Keratinocyte (primary cell): ENCODE measurements around the gene TAF10. TPM values are rescaled to one million over a fixed set of nuclear protein-coding genes. Genes with fewer than 3 reads are reported as not detected.

Experiments
- DNase-seq: peaks from one replicate; pipeline ENCODE4 v3.0.0-alpha.2; 2011; ENCODE audit warnings: low read depth, missing footprints, low spot score
- FAIRE-seq: peaks from 2 replicates; lab custom pipeline; 2011; peaks lifted over from hg19 to GRCh38; lab: Jason Lieb, UNC
- H2AFZ ChIP-seq: 2 replicates; pipeline ENCODE4 v1.6.0; 2012; ENCODE audit warnings: low read length, control low read depth, inconsistent platforms; ENCODE audit not compliant: control insufficient read depth
- H3K27ac ChIP-seq: 2 replicates; pipeline ENCODE4 v1.5.1; 2011; ENCODE audit warnings: low read length; ENCODE audit not compliant: control insufficient read depth, insufficient read depth
- H3K27me3 ChIP-seq: 3 replicates; pipeline ENCODE4 v1.6.0; 2011; ENCODE audit warnings: low read length; ENCODE audit not compliant: control insufficient read depth, insufficient read depth; ENCODE audit errors: extremely low read depth
- H3K36me3 ChIP-seq, 2 experiments: 2 replicates in 1 of 2; 3 replicates in 1 of 2; pipeline ENCODE4 v1.5.1; 2011; ENCODE audit warnings: low read length in 2 of 2, mild to moderate bottlenecking in 1 of 2; ENCODE audit not compliant: control insufficient read depth in 2 of 2, insufficient read depth in 2 of 2; ENCODE audit errors: extremely low read depth in 1 of 2
- H3K4me1 ChIP-seq: 3 replicates; pipeline ENCODE4 v1.5.1; 2011; ENCODE audit warnings: low read length; ENCODE audit not compliant: control insufficient read depth, insufficient read depth; ENCODE audit errors: extremely low read depth
- H3K4me2 ChIP-seq: 3 replicates; pipeline ENCODE4 v1.6.0; 2011; ENCODE audit warnings: low read depth, low read length; ENCODE audit not compliant: control insufficient read depth, insufficient read depth; ENCODE audit errors: extremely low read depth
- H3K4me3 ChIP-seq, 3 experiments: fragments of 200-600 bp in 1 of 3; sonication (generic) in 1 of 3; 2 replicates in 2 of 3; 3 replicates in 1 of 3; pipeline ENCODE4 v1.5.1; 2011 to 2016; ENCODE audit warnings: low read length in 3 of 3, mild to moderate bottlenecking in 3 of 3, control low read depth in 2 of 3, inconsistent platforms in 1 of 3, low read depth in 1 of 3, mixed read lengths in 1 of 3, mixed run types in 1 of 3, moderate library complexity in 1 of 3; ENCODE audit not compliant: control insufficient read depth in 2 of 3, insufficient read depth in 2 of 3; ENCODE audit errors: extremely low read depth in 1 of 3
- H3K79me2 ChIP-seq: 2 replicates; pipeline ENCODE4 v1.6.0; 2012; ENCODE audit warnings: low read length; ENCODE audit not compliant: control insufficient read depth, insufficient read depth
- H3K9ac ChIP-seq: 3 replicates; pipeline ENCODE4 v1.6.0; 2011; ENCODE audit warnings: low read length; ENCODE audit not compliant: control insufficient read depth, insufficient read depth; ENCODE audit errors: extremely low read depth
- H3K9me1 ChIP-seq: 3 replicates; pipeline ENCODE4 v1.6.0; 2011; ENCODE audit warnings: low read length; ENCODE audit not compliant: control insufficient read depth, insufficient read depth; ENCODE audit errors: extremely low read depth
- H3K9me3 ChIP-seq: 2 replicates; pipeline ENCODE4 v1.5.1; 2012; ENCODE audit warnings: low read depth, low read length; ENCODE audit not compliant: control insufficient read depth
- H4K20me1 ChIP-seq: 3 replicates; pipeline ENCODE4 v1.6.0; 2011; ENCODE audit warnings: low read length; ENCODE audit not compliant: control insufficient read depth, insufficient read depth; ENCODE audit errors: extremely low read depth
- CTCF ChIP-seq, 3 experiments: IDR thresholded peaks in 1 of 3; conservative IDR thresholded peaks in 1 of 3; optimal IDR thresholded peaks in 1 of 3; 2 replicates in 2 of 3; 3 replicates in 1 of 3; pipeline versions ENCODE3 to v1.5.1; 2011; ENCODE audit warnings: low read length in 3 of 3, mild to moderate bottlenecking in 3 of 3, moderate library complexity in 2 of 3, control low read depth in 1 of 3, inconsistent platforms in 1 of 3; ENCODE audit not compliant: insufficient read depth in 2 of 3; ENCODE audit errors: extremely low read depth in 1 of 3
- EZH2 ChIP-seq: IDR thresholded peaks from one replicate; pipeline ENCODE4 v1.6.1; 2012; ENCODE audit warnings: inconsistent platforms, mild to moderate bottlenecking, low read length, moderate library complexity
- dilution Hi-C: fragments of 300-500 bp; cut with MboI; formaldehyde crosslinking; loops from one replicate; pipeline ENCODE4 v1.7.0; 2020; ENCODE audit warnings: low sequenced_read_pairs; ENCODE audit not compliant: extremely low pct_ligation_motif_present
- polyA plus RNA-seq, 5 experiments: library from polyadenylated mRNA; depleted of rRNA in 3 of 5; stranded (reverse) in 3 of 5; stranded (forward) in 1 of 5; unstranded in 1 of 5; fragments of >200 nt; gene quantifications; 1 replicate in 1 of 5; 2 replicates in 3 of 5; 3 replicates in 1 of 5; pipeline versions ENCODE4 v1.2.1 to v1.2.3, GENCODE V29; 2011 to 2012; ENCODE audit warnings: missing spikeins in 2 of 5, low read depth in 1 of 5, low replicate concordance in 1 of 5

TAF10 gene
- polyA plus RNA-seq, 1 donor (not counting 4 experiments of a cell fraction or from before 2014, with no cell fraction given): 165 TPM

DNA sequence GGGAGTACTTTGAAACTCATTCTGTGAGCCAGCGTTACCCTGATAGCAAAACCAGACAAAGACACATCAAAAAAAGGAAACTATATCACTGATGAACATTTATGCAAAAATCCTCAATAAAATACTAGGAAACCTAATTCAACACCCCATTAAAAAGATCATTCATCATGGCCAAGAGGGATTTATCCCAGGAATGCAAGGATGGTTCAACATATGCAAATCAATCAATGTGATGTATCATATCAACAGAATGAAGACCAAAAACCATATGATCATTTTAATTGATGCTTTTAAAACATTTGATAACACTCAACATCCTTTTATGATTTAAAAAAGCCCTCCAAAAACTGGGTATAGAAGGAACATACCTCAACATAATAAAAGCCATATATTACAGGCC, 28.4 kb downstream of the TAF10 start:
- Histone ChIP-seq H3K9me3 (peaks cover 3% of the 10 kb centered on the region), H3K79me2 (no peaks in the 10 kb centered on the region), H2AFZ (no peak overlapping the region), H3K4me1 (no peaks in the 10 kb centered on the region), H4K20me1 (no peaks in the 10 kb centered on the region), H3K27me3 (no peaks in the 10 kb centered on the region), H3K9ac (no peak overlapping the region), H3K36me3 (no peaks in the 10 kb centered on the region), H3K4me2 (no peak overlapping the region), H3K9me1 (no peaks in the 10 kb centered on the region), H3K4me3 (no peak overlapping the region), H3K27ac (no peak overlapping the region)
- dilution Hi-C loops: no loop called here
- FAIRE-seq (no peak), DNase-seq (no peak)
- no peak for TF ChIP-seq CTCF (optimal IDR thresholded peaks at IDR 0.05 in 1 of 3, IDR thresholded peaks at IDR 0.05 in 1 of 3, conservative IDR thresholded peaks at IDR 0.05 in 1 of 3; ENCODE audit: extremely low read depth in 1 of 3, insufficient read depth in 2 of 3, low read length in 3 of 3)
- TF ChIP-seq EZH2: no peak

DNA sequence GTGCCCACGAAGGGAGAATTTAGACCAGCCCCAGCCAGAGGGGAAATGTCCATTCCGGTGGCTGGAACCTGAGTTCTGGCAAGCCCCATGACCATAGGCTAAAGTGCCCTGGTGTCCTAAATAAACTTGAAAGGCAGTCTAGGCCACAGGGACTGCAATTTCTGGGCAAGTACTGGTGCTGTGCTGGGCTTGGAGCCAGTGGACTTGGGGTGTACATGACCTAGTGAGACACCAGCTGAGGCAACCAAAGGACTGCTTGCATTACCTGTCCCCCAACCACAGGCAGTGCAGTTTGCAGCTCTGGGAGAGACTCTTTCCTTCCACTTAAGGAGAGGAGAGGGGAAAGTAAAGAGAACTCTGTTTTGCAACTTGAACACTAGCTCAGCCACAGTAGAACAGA, 32.3 kb downstream of the TAF10 start:
- no peak for TF ChIP-seq EZH2
- TF ChIP-seq CTCF (optimal IDR thresholded peaks at IDR 0.05 in 1 of 3, IDR thresholded peaks at IDR 0.05 in 1 of 3, conservative IDR thresholded peaks at IDR 0.05 in 1 of 3; ENCODE audit: extremely low read depth in 1 of 3, insufficient read depth in 2 of 3, low read length in 3 of 3): no peak
- Histone ChIP-seq H3K4me3 (no peak overlapping the region), H3K4me1 (no peaks in the 10 kb centered on the region), H3K27ac (no peak overlapping the region), H3K27me3 (no peaks in the 10 kb centered on the region), H3K9ac (no peak overlapping the region), H3K36me3 (no peaks in the 10 kb centered on the region), H3K79me2 (no peaks in the 10 kb centered on the region), H3K9me1 (no peaks in the 10 kb centered on the region), H3K4me2 (no peak overlapping the region), H2AFZ (no peak overlapping the region), H3K9me3 (peaks cover 3% of the 10 kb centered on the region), H4K20me1 (no peaks in the 10 kb centered on the region)
- dilution Hi-C loops: no loop called here
- FAIRE-seq (no peak), DNase-seq (no peak)
